PC-9 (cell line): ENCODE data around the gene KCNK10.

ENCODE experiments used
- CTCF ChIP-seq: fragments of 200-600 bp; sonication (generic); conservative IDR thresholded peaks from 2 replicates; pipeline ENCODE4 v1.6.1; 2017; ENCODE audit warnings: mixed run types, antibody characterized with exemption, mild to moderate bottlenecking, moderate library complexity
- EZH2 ChIP-seq: fragments of 200-600 bp; sonication (generic); IDR thresholded peaks from 2 replicates; pipeline ENCODE4 v1.8.0; 2017; ENCODE audit warnings: antibody characterized with exemption, low read depth

GRCh38 chr14:88301381-88301780 is 21.7 kb downstream of the KCNK10 start:
- no peak for TF ChIP-seq CTCF
- TF ChIP-seq EZH2, result no peak
